Lower lobe of right lung (tissue), 2 donors: ENCODE measurements around the gene TARP.

Experiments
- ATAC-seq, 2 donors: fragments of 200-7000 bp; cut with Tn5 transposase; one replicate each; pipeline ENCODE4 v1.9.1; 2020 to 2022; ENCODE audit warnings: mild to moderate bottlenecking in 2 of 2, moderate library complexity in 2 of 2
- DNase-seq: peaks from one replicate; pipeline ENCODE4 v3.0.0-alpha.2; 2020
- H3K27ac ChIP-seq: fragments of 200-600 bp; one replicate; pipeline ENCODE4 v1.8.0; 2022
- H3K27me3 ChIP-seq: fragments of 200-600 bp; one replicate; pipeline ENCODE4 v1.8.0; 2022; ENCODE audit warnings: low read depth
- H3K36me3 ChIP-seq: fragments of 200-600 bp; one replicate; pipeline ENCODE4 v1.8.0; 2022; ENCODE audit warnings: mild to moderate bottlenecking
- H3K4me1 ChIP-seq: fragments of 200-600 bp; one replicate; pipeline ENCODE4 v1.8.0; 2022
- H3K4me3 ChIP-seq: fragments of 200-600 bp; one replicate; pipeline ENCODE4 v1.8.0; 2022; ENCODE audit warnings: mild to moderate bottlenecking
- H3K9me3 ChIP-seq: fragments of 200-600 bp; one replicate; pipeline ENCODE4 v1.8.0; 2022
- intact Hi-C: fragments of 100-400 bp; cut with DNase I; formaldehyde crosslinking; loops from one replicate; pipeline ENCODE4 v1.11.0; 2022
- TF ChIP-seq, protein P1 (sequence below): fragments of 200-600 bp; IDR thresholded peaks from one replicate; pipeline ENCODE4 v1.8.0; 2022; ENCODE audit warnings: antibody characterized with exemption, mild to moderate bottlenecking
- donor health status: DM: no; HTN: yes; CAD: no; lungs with severe emphysema.

The TARP gene

DNA sequence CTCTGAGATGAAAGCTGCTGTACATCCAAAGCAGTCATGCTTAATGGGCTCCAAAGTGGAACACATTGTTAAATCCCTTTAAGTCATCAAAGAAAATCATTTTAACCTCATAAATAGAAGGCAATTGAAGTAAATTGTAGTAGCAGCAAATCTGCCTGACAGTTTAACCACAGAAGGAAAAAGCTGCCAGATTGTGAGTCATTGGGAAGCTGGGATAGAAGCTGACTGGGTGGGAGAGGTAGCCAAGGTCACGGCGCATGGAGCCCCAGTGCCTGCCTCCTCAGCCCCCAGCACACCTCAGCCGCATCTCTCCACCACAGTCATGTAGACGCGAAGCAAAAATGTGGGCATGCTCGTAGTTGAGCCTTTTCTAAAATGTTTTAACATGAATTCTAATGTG lies 44.0 kb downstream of the TARP start:
- H3K27ac ChIP-seq: no peak overlapping the region
- H3K4me1 ChIP-seq: no peaks in the 10 kb centered on the region
- no peak for DNase-seq
- H3K27me3 ChIP-seq: no peaks in the 10 kb centered on the region
- intact Hi-C loops: no loop called here
- peaks cover 53% of the 10 kb centered on the region for H3K36me3 ChIP-seq
- H3K9me3 ChIP-seq: no peaks in the 10 kb centered on the region
- TF ChIP-seq, protein P1, sequence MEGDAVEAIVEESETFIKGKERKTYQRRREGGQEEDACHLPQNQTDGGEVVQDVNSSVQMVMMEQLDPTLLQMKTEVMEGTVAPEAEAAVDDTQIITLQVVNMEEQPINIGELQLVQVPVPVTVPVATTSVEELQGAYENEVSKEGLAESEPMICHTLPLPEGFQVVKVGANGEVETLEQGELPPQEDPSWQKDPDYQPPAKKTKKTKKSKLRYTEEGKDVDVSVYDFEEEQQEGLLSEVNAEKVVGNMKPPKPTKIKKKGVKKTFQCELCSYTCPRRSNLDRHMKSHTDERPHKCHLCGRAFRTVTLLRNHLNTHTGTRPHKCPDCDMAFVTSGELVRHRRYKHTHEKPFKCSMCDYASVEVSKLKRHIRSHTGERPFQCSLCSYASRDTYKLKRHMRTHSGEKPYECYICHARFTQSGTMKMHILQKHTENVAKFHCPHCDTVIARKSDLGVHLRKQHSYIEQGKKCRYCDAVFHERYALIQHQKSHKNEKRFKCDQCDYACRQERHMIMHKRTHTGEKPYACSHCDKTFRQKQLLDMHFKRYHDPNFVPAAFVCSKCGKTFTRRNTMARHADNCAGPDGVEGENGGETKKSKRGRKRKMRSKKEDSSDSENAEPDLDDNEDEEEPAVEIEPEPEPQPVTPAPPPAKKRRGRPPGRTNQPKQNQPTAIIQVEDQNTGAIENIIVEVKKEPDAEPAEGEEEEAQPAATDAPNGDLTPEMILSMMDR: no peak
- ATAC-seq: no peak
- no peak overlapping the region for H3K4me3 ChIP-seq

DNA sequence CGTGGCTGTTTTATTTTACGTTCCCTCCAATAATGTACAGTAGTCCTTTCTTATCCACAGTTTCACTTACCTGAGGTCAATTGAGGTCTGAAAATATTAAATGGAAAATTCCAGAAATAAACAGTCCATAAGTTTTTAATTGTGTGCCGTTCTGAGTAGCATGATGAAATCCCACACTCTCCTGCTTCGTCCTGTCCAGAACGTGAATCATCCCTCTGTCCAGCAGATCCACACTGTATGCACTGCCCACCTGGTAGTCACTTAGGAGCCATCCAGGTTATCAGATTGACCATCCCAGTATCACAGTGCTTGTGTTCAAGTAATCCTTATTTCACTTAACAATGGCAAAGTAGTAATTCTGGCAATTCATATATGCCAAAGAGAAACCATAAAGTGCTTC lies 49.0 kb downstream of the TARP start:
- no peak for ATAC-seq
- TF ChIP-seq, protein P1: no peak
- no peak for DNase-seq
- no peaks in the 10 kb centered on the region for H3K27me3 ChIP-seq
- intact Hi-C loops: loop anchor here (5.0 kb wide), 1 partner anchor 117 kb away; no protein-coding TSS in a partner anchor
- H3K4me1 ChIP-seq: peaks cover 9% of the 10 kb centered on the region
- H3K9me3 ChIP-seq: no peaks in the 10 kb centered on the region
- no peak overlapping the region for H3K27ac ChIP-seq
- H3K4me3 ChIP-seq: no peak overlapping the region
- H3K36me3 ChIP-seq: peaks cover 59% of the 10 kb centered on the region

DNA sequence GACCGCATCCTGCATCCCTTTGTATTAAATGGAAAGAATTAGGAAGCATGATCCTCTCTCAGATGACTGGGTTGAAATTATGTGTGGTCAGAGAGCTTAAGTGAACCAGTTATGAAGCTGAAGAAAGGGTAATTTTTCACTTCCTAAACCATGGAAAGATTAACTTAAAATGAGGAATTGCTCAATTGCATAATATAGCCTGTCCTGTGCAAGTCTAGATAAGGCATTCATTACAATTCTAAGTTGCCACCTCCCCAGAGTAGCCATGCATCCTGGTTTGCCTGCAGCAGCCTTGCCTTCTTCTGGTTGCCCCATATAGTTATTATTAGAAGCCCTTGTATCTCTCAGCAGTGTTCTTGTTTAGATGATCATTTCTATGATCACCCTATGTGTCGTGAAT lies 50.1 kb downstream of the TARP start:
- ATAC-seq (peak in 1 of 2 donors; percentile 26), DNase-seq (no peak)
- no peaks in the 10 kb centered on the region for H3K9me3 ChIP-seq
- intact Hi-C loops: loop anchor here (5.0 kb wide), 1 partner anchor 116 kb away; no protein-coding TSS in a partner anchor
- peaks cover 9% of the 10 kb centered on the region for H3K4me1 ChIP-seq
- H3K4me3 ChIP-seq: no peak overlapping the region
- TF ChIP-seq, protein P1: no peak
- H3K27ac ChIP-seq: no peak overlapping the region
- peaks cover 58% of the 10 kb centered on the region for H3K36me3 ChIP-seq
- H3K27me3 ChIP-seq: no peaks in the 10 kb centered on the region

DNA sequence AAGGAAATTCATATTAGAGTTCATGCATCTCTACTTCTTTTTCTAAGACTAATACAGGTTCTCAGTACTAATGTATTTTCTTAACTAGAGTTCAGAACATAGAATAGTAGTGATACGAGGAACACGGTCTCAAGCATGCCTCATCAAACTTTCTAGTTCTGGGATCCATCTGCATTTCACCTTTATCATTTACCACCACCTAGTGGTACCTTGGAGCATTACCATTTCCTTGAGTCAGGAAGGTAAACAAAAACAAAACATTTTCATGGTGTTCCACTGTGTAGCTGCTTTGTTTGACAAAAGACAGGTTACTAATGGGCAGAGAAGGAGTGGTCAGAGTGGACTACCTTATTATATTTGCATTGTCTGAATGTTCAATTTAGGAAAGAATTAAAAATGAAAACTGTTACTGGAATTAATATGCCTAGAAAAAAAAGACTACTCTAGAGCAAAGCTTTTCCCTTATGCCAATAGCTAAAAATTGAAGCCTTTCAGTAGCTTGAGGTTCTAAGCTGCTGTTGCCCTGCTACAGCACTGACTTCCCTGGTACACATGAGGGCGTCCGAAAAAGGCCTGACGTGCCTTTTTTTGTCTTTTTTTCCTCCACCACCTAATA lies 50.8 kb downstream of the TARP start:
- Histone ChIP-seq H3K36me3 (peaks cover 60% of the 10 kb centered on the region), H3K4me3 (no peak overlapping the region), H3K27ac (no peak overlapping the region), H3K4me1 (peaks cover 9% of the 10 kb centered on the region), H3K27me3 (no peaks in the 10 kb centered on the region), H3K9me3 (no peaks in the 10 kb centered on the region)
- DNase-seq: no peak
- peak; percentile 78 to 87 for ATAC-seq
- intact Hi-C loops: loop anchor here (5.0 kb wide), 1 partner anchor 115 kb away; no protein-coding TSS in a partner anchor
- TF ChIP-seq, protein P1: peak; percentile 86

DNA sequence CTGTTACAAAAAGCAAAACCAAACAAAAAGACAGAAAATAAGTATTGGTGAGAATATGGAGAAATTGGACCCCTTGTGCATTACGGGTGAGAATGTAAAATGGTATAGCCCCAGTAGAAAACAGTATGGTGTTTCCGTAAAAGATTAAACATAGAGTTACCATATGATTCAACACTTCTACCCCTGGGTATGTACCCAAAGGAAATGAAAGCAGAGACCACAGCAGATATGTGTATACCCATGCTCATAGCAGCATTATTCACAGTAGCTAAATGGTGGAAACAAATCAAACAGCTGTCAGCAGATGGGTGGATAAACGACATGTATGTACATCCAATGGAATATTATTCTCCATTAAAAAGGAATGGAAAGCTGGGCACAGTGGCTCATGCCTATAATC lies 53.0 kb downstream of the TARP start:
- Histone ChIP-seq H3K9me3 (no peaks in the 10 kb centered on the region), H3K36me3 (peaks cover 63% of the 10 kb centered on the region), H3K4me3 (no peak overlapping the region), H3K4me1 (peaks cover 16% of the 10 kb centered on the region), H3K27ac (no peak overlapping the region), H3K27me3 (no peaks in the 10 kb centered on the region)
- no peak for ATAC-seq
- intact Hi-C loops: loop anchor here (5.0 kb wide), 1 partner anchor 113 kb away; no protein-coding TSS in a partner anchor
- TF ChIP-seq, protein P1: no peak
- no peak for DNase-seq
